Activated T-cell treated with anti-CD3 and anti-CD28 coated beads, Interleukin-2, amount 50 U/mL, for 4 hours (primary cell): Measurements from ENCODE around the gene PRCD. TPM values are rescaled to one million over a fixed set of nuclear protein-coding genes. Genes with fewer than 3 reads are reported as not detected.

Source experiments
- ATAC-seq, 2 donors: fragments of 200-7000 bp; cut with Tn5 transposase; one replicate each; pipeline ENCODE4 v1.10.0; 2021
- DNase-seq: peaks from one replicate; pipeline ENCODE4 v3.0.0-alpha.2; 2020
- H3K27me3 Mint-ChIP-seq: one replicate; pipeline ENCODE4 v1.8.0; 2021; ENCODE audit warnings: low read depth, mixed read lengths
- H3K36me3 Mint-ChIP-seq: one replicate; pipeline ENCODE4 v1.8.0; 2022; ENCODE audit warnings: mixed read lengths; ENCODE audit not compliant: insufficient read depth
- H3K4me1 Mint-ChIP-seq: one replicate; pipeline ENCODE4 v1.8.0; 2021; ENCODE audit warnings: low read depth, mixed read lengths
- H3K4me3 Mint-ChIP-seq: one replicate; pipeline ENCODE4 v1.8.0; 2021; ENCODE audit warnings: mild to moderate bottlenecking, moderate library complexity, mixed read lengths
- H3K9me3 Mint-ChIP-seq: one replicate; pipeline ENCODE4 v1.8.0; 2021; ENCODE audit warnings: mixed read lengths
- total RNA-seq, 3 donors: library from RNA; stranded (reverse); gene quantifications; one replicate each; pipeline ENCODE4 v1.2.1, GENCODE V29; 2021

Gene PRCD
- total RNA-seq, 3 donors from 2014 or later, result not detected

DNA sequence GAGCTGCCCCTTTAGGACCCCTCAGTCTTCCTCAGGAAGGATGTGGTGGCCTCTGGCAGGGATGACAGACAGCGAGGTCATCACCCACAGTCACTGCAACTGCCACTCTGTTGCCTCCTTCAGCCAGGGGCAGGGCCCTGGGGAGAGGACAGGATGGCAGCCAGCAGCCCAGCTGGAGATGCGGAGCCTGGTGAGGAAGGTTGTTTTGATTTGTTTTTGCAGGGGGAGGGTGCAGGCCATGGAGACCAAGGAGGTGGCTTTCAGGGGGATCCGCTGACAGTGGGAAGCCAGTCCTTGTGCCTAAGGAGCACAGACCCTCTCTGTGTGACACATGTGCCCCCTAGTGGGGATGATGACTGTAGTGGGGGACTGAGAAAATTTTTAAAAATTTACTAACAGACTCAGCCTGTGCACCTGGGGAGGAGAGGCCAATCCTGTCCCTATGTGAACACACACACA lies 7.4 kb downstream of the PRCD start:
- H3K27me3 Mint-ChIP-seq, result peaks cover 12% of the 10 kb centered on the region
- H3K4me3 Mint-ChIP-seq, result no peak overlapping the region
- ATAC-seq (peak; percentile 83 to 90), DNase-seq (peak; percentile 59)
- peaks cover 2% of the 10 kb centered on the region for H3K4me1 Mint-ChIP-seq
- no peaks in the 10 kb centered on the region for H3K9me3 Mint-ChIP-seq
- no peaks in the 10 kb centered on the region for H3K36me3 Mint-ChIP-seq

DNA sequence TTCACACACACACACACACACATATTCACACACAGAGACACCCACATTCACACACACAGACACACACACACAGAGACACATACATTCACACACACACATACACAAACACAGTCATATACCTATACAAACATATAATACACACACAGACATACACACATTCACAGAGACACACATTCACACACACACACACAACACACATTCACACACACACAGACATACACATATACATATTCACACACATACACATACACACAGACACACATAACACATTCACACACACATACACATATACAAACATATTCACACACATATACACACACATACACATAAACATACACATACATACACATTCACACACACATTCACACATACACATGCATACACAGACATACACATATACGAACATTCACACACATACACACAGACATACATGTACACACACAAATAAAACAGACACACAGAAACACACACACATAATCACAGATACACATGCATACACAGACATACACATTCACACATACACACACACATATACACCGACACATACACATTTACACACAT lies 7.9 kb downstream of the PRCD start:
- ATAC-seq (no peak), DNase-seq (no peak)
- peaks cover 7% of the 10 kb centered on the region for H3K27me3 Mint-ChIP-seq
- H3K9me3 Mint-ChIP-seq, result no peaks in the 10 kb centered on the region
- H3K4me1 Mint-ChIP-seq, result peaks cover 2% of the 10 kb centered on the region
- H3K4me3 Mint-ChIP-seq, result no peak overlapping the region
- no peaks in the 10 kb centered on the region for H3K36me3 Mint-ChIP-seq

DNA sequence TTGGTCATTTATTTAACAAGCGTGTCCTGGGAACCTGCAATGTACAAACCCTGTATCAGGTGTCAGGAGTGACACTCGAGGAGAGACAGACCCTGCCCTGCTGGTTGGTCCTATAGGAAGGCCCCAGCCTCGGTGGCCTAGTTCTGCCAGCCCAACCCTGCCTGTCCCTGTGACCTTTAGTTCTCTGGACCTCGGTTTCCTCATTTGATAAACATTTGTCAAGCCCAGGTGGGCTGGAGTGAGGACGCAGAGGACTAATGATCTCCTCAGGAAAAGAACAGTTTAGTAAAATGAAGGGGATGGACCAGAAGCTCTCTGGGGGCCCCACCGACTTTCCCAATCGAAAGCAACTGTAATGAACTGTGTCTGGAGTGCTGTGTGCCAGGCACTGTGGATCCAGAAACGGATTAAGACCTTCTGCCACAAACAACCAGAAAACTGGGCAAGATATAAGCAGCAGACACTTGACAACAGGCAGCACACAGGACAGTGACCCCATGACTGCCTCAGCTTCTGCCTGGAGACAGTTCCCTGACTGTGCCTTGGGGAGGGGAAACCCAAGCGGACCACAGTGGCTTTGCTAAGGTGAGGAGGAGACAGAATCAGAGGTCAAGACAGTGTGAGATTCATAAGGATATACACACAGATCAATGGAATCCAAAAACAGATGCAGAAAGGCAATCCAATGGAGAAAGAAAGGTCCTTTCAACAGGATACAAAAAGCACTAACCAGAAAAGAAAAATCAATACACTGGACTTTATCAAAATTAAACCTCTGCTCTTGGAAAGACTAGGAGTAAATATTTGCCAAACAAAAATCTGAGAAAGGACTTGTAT lies 8.8 kb downstream of the PRCD start:
- DNase-seq, result no peak
- Mint-ChIP-seq H3K9me3 (no peaks in the 10 kb centered on the region), H3K27me3 (peaks cover 5% of the 10 kb centered on the region), H3K36me3 (no peaks in the 10 kb centered on the region), H3K4me3 (no peak overlapping the region), H3K4me1 (peaks cover 2% of the 10 kb centered on the region)
- ATAC-seq, result no peak

DNA sequence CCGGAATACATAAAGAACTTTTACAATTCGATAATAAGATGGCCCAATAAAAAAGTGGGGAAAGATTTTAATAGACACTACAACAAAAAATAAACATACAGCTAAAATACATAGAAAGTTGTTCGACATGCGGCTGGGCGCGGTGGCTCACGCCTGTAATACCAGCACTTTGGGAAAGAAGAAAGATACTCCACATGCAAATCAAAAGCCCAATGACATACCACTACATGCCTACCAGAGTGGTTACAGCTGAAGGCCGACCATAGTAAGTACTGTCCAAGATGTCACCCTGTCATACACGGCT lies 9.3 kb downstream of the PRCD start:
- no peak for DNase-seq
- Mint-ChIP-seq H3K9me3 (no peaks in the 10 kb centered on the region), H3K4me3 (no peak overlapping the region), H3K27me3 (no peaks in the 10 kb centered on the region), H3K4me1 (peaks cover 2% of the 10 kb centered on the region), H3K36me3 (no peaks in the 10 kb centered on the region)
- no peak for ATAC-seq

DNA sequence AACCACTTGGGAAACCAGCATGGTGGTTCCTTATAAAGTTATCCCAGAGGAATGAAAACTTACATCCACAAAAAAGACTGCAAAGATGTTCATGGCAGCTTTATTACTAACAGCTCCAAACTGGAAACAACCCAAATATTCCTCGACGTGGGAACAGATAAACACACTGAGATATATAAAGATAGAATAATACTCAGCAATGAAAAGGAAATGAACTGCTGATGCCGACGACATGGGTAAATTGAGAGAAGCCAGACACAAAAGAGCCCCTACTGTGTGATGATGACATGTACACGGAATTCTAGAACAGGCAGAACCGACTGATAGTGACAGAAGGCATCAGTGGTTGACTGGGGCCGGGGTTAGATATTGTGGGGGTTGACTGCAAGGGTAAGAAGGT lies 9.7 kb downstream of the PRCD start:
- Mint-ChIP-seq H3K4me1 (peaks cover 2% of the 10 kb centered on the region), H3K27me3 (no peaks in the 10 kb centered on the region), H3K36me3 (no peaks in the 10 kb centered on the region), H3K4me3 (no peak overlapping the region), H3K9me3 (no peaks in the 10 kb centered on the region)
- DNase-seq (no peak), ATAC-seq (no peak)

DNA sequence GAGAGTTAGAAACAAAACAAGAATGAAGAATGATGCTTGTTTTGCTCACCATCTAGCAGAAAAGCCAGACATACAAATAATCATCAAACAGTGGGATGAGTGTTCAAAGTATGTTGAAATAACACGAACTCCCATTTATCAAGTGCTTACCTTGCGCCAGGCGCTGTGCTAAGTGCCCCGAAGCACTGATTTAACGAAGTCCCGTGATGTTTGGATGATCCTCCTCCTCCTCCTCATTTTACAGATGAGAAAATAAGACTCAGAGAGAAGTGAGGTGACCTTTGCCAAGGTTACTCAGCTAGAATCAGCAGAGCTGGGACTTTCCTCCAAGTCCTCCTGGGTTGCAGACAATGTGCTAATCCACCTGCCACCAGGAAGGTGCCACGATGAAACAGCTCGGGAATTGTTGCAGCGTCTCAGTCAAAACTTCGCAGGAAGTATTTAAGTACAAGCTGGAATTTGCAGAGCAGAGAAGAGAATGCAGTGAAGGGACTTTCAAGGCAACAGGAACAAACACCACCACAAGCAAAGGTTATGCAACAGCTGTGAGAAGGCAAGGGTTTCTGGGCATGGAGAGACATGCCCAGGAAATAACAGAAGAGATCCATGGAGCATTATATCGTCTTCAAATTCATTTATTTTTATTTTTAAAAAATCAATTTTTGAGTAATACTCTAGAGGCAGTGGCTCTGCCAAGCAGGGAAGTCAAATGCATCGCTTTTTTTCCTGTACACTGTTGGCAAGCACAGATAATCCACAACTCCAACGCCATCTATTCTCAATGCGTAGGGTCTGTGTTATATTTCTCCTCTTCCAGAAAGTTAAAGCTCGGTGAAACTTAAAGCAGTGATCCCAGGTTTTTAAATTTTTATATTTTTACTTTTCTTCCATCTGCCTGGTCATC lies 11.1 kb downstream of the PRCD start:
- H3K27me3 Mint-ChIP-seq, result no peaks in the 10 kb centered on the region
- ATAC-seq, result no peak
- no peak overlapping the region for H3K4me3 Mint-ChIP-seq
- H3K4me1 Mint-ChIP-seq, result peaks cover 6% of the 10 kb centered on the region
- no peaks in the 10 kb centered on the region for H3K36me3 Mint-ChIP-seq
- no peaks in the 10 kb centered on the region for H3K9me3 Mint-ChIP-seq
- no peak for DNase-seq

DNA sequence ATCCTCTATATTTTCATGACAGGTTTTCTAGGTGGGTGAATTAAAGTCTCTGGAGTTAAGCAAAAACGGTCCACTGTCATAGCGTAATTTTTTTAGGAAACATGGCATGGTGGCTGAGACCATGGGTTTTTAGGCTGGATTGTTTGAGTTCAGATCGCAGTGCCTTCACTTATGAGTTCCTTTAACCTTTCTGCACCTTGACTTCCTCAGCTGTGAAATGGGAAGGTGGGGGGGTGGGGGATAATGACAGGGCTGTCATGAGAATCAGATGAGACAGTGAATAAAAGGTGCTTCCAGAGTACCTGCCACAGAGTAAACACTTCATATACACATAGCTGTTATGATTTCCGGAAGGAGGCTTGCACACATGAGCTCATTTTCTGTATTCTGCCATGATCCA lies 11.8 kb downstream of the PRCD start:
- H3K4me1 Mint-ChIP-seq, result peaks cover 10% of the 10 kb centered on the region
- DNase-seq (no peak), ATAC-seq (no peak)
- H3K4me3 Mint-ChIP-seq, result no peak overlapping the region
- H3K27me3 Mint-ChIP-seq, result no peaks in the 10 kb centered on the region
- no peaks in the 10 kb centered on the region for H3K9me3 Mint-ChIP-seq
- H3K36me3 Mint-ChIP-seq, result no peaks in the 10 kb centered on the region

DNA sequence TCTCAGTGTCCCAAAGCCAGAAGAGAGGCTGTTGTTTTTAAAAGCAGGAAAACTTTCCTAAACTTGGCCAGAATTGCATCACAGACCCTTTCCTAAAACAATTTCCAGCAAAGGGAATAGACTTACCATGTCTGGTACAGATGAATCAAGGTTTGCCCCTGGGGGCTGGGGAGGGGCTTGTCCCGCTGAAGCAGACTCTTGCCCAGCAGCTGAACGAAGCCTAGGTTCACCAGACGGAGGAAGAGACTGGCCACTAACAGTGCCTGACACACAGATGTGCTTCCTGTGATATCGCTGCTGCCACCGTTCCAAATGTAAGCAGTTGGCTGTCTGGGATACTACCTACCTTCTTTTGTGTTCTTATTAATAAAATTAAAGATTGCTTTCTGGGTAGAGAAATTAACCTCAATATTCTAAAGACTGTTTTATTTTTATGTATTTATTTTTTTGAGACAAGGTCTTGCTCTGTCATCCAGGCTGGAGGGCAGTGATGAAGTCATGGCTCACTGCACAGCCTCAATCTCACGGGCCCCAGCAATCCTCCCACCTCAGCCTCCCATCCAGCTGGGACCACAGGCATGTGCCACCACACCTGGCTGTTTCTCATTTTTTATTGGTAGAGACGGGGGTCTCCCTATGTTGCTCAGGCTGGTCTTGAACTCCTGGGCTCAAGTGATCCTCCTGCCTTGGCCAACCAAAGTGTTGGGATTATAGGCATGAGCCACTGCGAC lies 13.5 kb downstream of the PRCD start:
- H3K27me3 Mint-ChIP-seq, result no peaks in the 10 kb centered on the region
- peaks cover 8% of the 10 kb centered on the region for H3K36me3 Mint-ChIP-seq
- DNase-seq, result no peak

DNA sequence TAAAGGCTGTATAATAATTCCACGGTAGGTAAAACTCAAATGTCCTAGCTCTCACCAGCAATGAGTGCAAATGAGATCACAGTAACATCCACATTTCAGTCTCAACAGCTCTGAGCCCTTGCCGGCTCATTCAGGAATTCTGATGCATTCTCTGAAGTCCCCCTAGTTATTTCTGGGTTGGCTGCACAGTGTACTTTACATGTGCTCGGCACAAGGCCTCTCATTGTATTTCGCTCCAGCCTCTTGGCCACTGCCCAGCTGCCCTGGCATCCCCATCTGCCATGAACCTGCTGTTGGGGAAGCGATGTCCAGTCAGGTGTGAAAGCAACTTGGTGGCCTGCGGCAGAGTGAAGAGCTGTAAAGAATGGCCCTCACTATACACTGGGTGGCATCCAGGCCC lies 14.3 kb downstream of the PRCD start:
- Mint-ChIP-seq H3K4me3 (no peak overlapping the region), H3K36me3 (peaks cover 15% of the 10 kb centered on the region), H3K4me1 (peaks cover 26% of the 10 kb centered on the region), H3K27me3 (no peaks in the 10 kb centered on the region), H3K9me3 (no peaks in the 10 kb centered on the region)
- DNase-seq (no peak), ATAC-seq (no peak)

More for the DNA sequence above, 13.5 kb downstream of the PRCD start:
- H3K9me3 Mint-ChIP-seq, result no peaks in the 10 kb centered on the region
- ATAC-seq, result no peak
- peaks cover 20% of the 10 kb centered on the region for H3K4me1 Mint-ChIP-seq
- no peak overlapping the region for H3K4me3 Mint-ChIP-seq

DNA sequence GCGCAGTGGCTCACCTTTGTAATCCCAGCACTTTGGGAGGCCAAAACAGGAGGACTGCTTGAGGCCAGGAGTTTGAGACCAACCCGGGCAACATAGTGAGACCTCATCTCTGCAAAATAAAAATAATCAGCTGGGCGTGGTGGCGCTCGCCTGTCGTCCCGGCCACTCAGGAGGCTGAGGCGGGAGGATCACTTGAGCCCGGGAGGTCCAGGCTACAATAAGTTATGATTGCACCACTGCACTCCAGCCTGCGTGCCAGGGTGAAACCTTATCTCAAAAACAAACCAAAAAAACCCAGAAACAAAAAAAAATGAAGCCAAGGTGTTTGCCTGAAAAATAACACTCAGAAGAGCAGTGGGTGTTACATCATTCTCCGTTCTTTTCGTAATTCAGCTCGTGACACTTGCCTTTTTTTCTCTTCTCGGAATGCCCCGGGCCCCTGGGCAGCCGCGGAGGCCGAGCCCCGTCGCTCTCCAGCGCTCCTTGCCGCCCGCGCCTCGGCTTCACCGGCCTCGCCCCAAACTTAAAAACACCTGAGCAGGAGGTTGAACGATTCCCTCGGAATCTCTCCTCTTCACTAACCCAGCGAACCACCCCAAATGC lies 17.0 kb downstream of the PRCD start:
- H3K36me3 Mint-ChIP-seq, result peaks cover 27% of the 10 kb centered on the region
- H3K4me3 Mint-ChIP-seq, result peak overlapping the region; percentile 99
- H3K9me3 Mint-ChIP-seq, result no peaks in the 10 kb centered on the region
- DNase-seq (peak; percentile 35), ATAC-seq (peak; percentile 29 to 32)
- no peaks in the 10 kb centered on the region for H3K27me3 Mint-ChIP-seq
- peaks cover 45% of the 10 kb centered on the region for H3K4me1 Mint-ChIP-seq

DNA sequence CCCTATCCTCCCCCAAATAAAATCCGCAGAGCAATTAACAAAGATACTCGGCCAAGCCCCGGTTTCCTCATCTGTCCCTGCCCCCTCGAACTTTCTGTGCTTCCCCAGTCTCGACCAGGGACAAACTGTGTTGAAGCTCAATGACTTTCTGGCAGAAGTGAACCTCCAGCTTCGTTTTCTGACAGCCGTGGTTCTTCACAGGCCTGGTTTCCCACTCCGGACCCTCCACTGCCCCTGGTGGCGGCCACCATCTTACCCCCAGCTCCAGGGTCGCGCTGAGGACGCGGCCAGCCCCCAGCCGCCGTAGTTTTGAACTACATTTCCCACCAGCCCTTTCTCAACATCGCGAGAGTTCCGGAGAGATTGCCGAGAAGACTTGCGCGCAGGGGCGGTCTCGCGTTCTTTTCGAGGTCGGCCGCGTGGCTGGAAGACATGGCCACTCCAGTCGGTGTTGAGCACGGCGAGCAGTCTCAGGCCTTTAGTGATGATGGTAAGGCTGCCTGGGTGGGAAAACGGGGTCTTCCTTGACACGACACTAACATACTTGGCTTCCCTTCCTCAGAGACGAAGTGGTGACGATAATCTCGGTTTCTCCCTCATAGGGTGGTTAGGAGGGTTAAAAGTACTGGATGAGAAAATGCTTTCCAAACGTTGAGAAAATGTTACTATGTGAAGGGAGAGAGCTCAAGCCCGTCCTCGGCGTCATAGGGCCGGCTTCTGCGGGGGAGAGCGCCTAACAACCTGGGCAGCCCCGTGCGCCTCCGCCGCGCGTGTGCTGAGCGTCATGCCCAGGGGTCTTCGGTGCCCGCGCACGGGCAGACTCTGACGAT lies 17.7 kb downstream of the PRCD start:
- peaks cover 30% of the 10 kb centered on the region for H3K36me3 Mint-ChIP-seq
- DNase-seq (peak; percentile 91), ATAC-seq (peak; percentile 88 to 94)
- peaks cover 50% of the 10 kb centered on the region for H3K4me1 Mint-ChIP-seq
- H3K4me3 Mint-ChIP-seq, result peak overlapping the region; percentile 99
- H3K27me3 Mint-ChIP-seq, result no peaks in the 10 kb centered on the region
- no peaks in the 10 kb centered on the region for H3K9me3 Mint-ChIP-seq

DNA sequence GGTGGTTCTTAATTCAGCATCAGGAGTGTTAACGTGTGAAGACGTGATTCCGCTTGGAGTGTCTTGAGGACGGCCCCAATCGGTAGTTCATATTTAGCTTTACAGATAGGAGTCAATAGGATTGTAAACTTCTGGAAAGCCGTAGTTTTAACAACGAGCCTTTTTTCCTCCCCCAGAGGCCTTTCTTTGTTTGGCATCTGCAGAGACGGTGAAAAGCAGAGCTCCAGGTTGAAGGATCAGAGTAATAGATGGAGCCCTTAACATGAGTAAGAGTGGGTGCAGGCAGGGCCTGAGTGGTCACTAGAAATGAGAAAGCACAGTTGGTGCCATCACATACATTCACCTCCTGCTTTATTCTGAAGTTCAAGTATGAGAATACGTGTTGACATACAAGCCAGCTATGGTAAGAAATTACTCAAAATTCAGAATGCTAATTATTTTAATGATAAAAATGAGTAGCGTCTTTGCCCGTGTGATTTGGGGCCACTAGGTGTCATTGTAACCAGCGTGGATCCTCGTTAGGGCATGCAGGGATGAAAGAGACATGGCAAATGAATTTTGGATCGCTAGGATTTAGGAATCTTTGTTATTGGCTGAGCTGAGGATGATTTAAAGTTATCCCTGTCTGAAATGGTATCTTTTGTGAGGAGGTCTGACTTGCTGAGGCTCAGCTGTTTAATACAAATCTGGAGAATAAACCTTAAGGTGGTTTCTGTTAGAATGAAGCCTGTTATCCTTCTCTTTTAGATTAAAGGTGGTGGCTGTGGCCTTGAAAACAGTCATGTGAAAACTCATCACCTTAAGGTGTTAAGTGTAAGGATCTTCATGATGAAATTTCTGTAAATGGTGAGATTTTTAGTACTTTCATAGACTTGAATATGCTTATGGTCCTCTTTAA lies 18.6 kb downstream of the PRCD start:
- H3K4me1 Mint-ChIP-seq, result peaks cover 59% of the 10 kb centered on the region
- H3K36me3 Mint-ChIP-seq, result peaks cover 38% of the 10 kb centered on the region
- H3K9me3 Mint-ChIP-seq, result no peaks in the 10 kb centered on the region
- H3K27me3 Mint-ChIP-seq, result no peaks in the 10 kb centered on the region
- DNase-seq (no peak), ATAC-seq (peak; percentile 19 to 31)
- H3K4me3 Mint-ChIP-seq, result peak overlapping the region; percentile 99
